SK-N-SH (cell line): Measurements from ENCODE around the gene ALPL. TPM values are rescaled to one million over a fixed set of nuclear protein-coding genes. Genes with fewer than 3 reads are reported as not detected.

ENCODE experiments used
- CTCF ChIA-PET: fragments of 300-600, 350-600 bp; formaldehyde crosslinking; extraction: SDS; loops from one replicate; lab custom pipeline; 2021; lab: Yijun Ruan, JAX
- POLR2A ChIA-PET: fragments of 350-600 bp; sonication (Branson Sonifier 250); formaldehyde crosslinking; extraction: SDS; loops from one replicate; lab custom pipeline; 2020; ENCODE audit warnings: antibody characterized with exemption, inconsistent platforms; lab: Yijun Ruan, JAX
- DNase-seq: peaks from one replicate; pipeline ENCODE4 v3.0.0; 2012
- H2AFZ ChIP-seq: fragments of 200-600 bp; sonication (generic); 2 replicates; pipeline ENCODE4 v1.8.1; 2016; ENCODE audit warnings: antibody characterized with exemption, mild to moderate bottlenecking, low read depth
- H3F3A ChIP-seq: fragments of 200-600 bp; sonication (generic); replicated peaks from 2 replicates; pipeline ENCODE3; 2016; ENCODE audit warnings: antibody characterized with exemption, mild to moderate bottlenecking; ENCODE audit not compliant: insufficient read depth
- H3K27ac ChIP-seq, 2 experiments: fragments of 200-500 bp in 1 of 2; fragments of 200-600 bp in 1 of 2; sonication (Bioruptor generic) in 1 of 2; sonication (generic), shearing (Covaris generic) in 1 of 2; 2 replicates each; pipeline versions ENCODE4 v1.5.1 to v1.6.1; 2014 to 2016; ENCODE audit warnings: low read depth in 2 of 2, inconsistent platforms in 1 of 2, low read length in 1 of 2, mild to moderate bottlenecking in 1 of 2, mixed read lengths in 1 of 2
- H3K27me3 ChIP-seq: fragments of 200-600 bp; sonication (generic), shearing (Covaris generic); 2 replicates; pipeline ENCODE4 v1.6.1; 2016; ENCODE audit warnings: mixed run types; ENCODE audit not compliant: insufficient read depth
- H3K36me3 ChIP-seq, 2 experiments: fragments of 200-500 bp in 1 of 2; fragments of 200-600 bp in 1 of 2; sonication (Bioruptor generic) in 1 of 2; sonication (generic) in 1 of 2; replicated peaks in 1 of 2; 2 replicates each; pipeline versions ENCODE3 to v1.5.1; 2014 to 2016; ENCODE audit warnings: low read length in 1 of 2, mild to moderate bottlenecking in 1 of 2; ENCODE audit not compliant: insufficient read depth in 2 of 2, control insufficient read depth in 1 of 2
- H3K4me1 ChIP-seq, 2 experiments: fragments of 200-500 bp in 1 of 2; fragments of 200-600 bp in 1 of 2; sonication (Bioruptor generic) in 1 of 2; sonication (generic), shearing (Covaris generic) in 1 of 2; 2 replicates each; pipeline versions ENCODE4 v1.5.1 to v1.6.1; 2014 to 2016; ENCODE audit warnings: low read depth in 1 of 2, low read length in 1 of 2, mixed run types in 1 of 2; ENCODE audit not compliant: insufficient read depth in 2 of 2, control insufficient read depth in 1 of 2
- H3K4me2 ChIP-seq: fragments of 200-600 bp; sonication (generic), shearing (Covaris generic); 2 replicates; pipeline ENCODE4 v1.6.1; 2017; ENCODE audit warnings: mixed run types
- H3K4me3 ChIP-seq, 2 experiments: fragments of 200-500 bp in 1 of 2; fragments of 200-600 bp in 1 of 2; sonication (Bioruptor generic) in 1 of 2; sonication (generic), shearing (Covaris generic) in 1 of 2; 2 replicates each; pipeline versions ENCODE4 v1.5.1 to v1.8.1; 2014 to 2016; ENCODE audit warnings: low read depth in 2 of 2, inconsistent platforms in 1 of 2, low read length in 1 of 2, mild to moderate bottlenecking in 1 of 2, mixed read lengths in 1 of 2, moderate library complexity in 1 of 2
- H3K79me2 ChIP-seq: fragments of 200-600 bp; sonication (generic); 2 replicates; pipeline ENCODE4 v1.8.1; 2017; ENCODE audit warnings: mild to moderate bottlenecking; ENCODE audit not compliant: insufficient read depth
- H3K9ac ChIP-seq: fragments of 200-600 bp; sonication (generic); 2 replicates; pipeline ENCODE4 v1.6.1; 2017; ENCODE audit warnings: mixed run types
- H3K9me2 ChIP-seq: fragments of 200-600 bp; sonication (generic); 2 replicates; pipeline ENCODE4 v1.6.1; 2017; ENCODE audit warnings: mixed run types
- H3K9me3 ChIP-seq: fragments of 200-600 bp; sonication (generic); 2 replicates; pipeline ENCODE4 v1.6.1; 2017; ENCODE audit warnings: mixed run types, mild to moderate bottlenecking, moderate library complexity
- H4K20me1 ChIP-seq: fragments of 200-600 bp; sonication (generic); 2 replicates; pipeline ENCODE4 v1.6.1; 2017; ENCODE audit warnings: mild to moderate bottlenecking, mixed run types; ENCODE audit not compliant: insufficient read depth
- CHD2 ChIP-seq: fragments of 150-350 bp; IDR thresholded peaks from 2 replicates; pipeline ENCODE4 v1.6.1; 2018; ENCODE audit warnings: low read length; ENCODE audit not compliant: partially characterized antibody
- ELF1 ChIP-seq: IDR thresholded peaks from 2 replicates; pipeline ENCODE4 v1.4.0; 2012
- EZH2phosphoT487 ChIP-seq: fragments of 200-600 bp; sonication (generic); IDR thresholded peaks from 2 replicates; pipeline ENCODE4 v1.6.1; 2017; ENCODE audit warnings: low read depth, mixed run types, mild to moderate bottlenecking, antibody characterized with exemption, moderate library complexity, borderline replicate concordance
- FOSL2 ChIP-seq: IDR thresholded peaks from 2 replicates; pipeline ENCODE4 v1.4.0; 2012; ENCODE audit warnings: low read depth, mild to moderate bottlenecking, moderate library complexity, borderline replicate concordance
- FOXJ3 ChIP-seq: sonication (generic); formaldehyde crosslinking; IDR thresholded peaks from 2 replicates; pipeline ENCODE4 v1.5.1; 2020; ENCODE audit warnings: mild to moderate bottlenecking, missing genetic modification reagents
- FOXM1 ChIP-seq: IDR thresholded peaks from 2 replicates; pipeline ENCODE4 v1.4.0; 2012; ENCODE audit warnings: low read depth, mild to moderate bottlenecking
- GATA2 ChIP-seq: sonication (generic); formaldehyde crosslinking; IDR thresholded peaks from 2 replicates; pipeline ENCODE4 v1.5.0; 2020; ENCODE audit warnings: mild to moderate bottlenecking, missing genetic modification reagents
- JUND ChIP-seq: IDR thresholded peaks from 2 replicates; pipeline ENCODE4 v1.4.0; 2012
- MEF2A ChIP-seq: IDR thresholded peaks from 2 replicates; pipeline ENCODE4 v1.4.0; 2012; ENCODE audit warnings: low read depth, borderline replicate concordance
- NFIC ChIP-seq: IDR thresholded peaks from 2 replicates; pipeline ENCODE4 v1.4.0; 2012; ENCODE audit warnings: borderline replicate concordance
- NRF1 ChIP-seq: IDR thresholded peaks from 2 replicates; pipeline ENCODE4 v1.6.1; 2012; ENCODE audit warnings: low read depth, mild to moderate bottlenecking, low read length
- POLR2AphosphoS5 ChIP-seq: IDR thresholded peaks from 2 replicates; pipeline ENCODE4 v1.6.1; 2012; ENCODE audit warnings: low read depth, low read length
- RXRA ChIP-seq: IDR thresholded peaks from 2 replicates; pipeline ENCODE4 v1.4.0; 2012; ENCODE audit warnings: low read depth, mild to moderate bottlenecking, borderline replicate concordance
- SIN3A ChIP-seq: IDR thresholded peaks from 2 replicates; pipeline ENCODE4 v1.6.1; 2012; ENCODE audit warnings: low read depth, mild to moderate bottlenecking, low read length, moderate library complexity, borderline replicate concordance
- TAF1 ChIP-seq: IDR thresholded peaks from 2 replicates; pipeline ENCODE4 v1.6.1; 2012; ENCODE audit warnings: low read depth, mild to moderate bottlenecking, low read length, moderate library complexity, borderline replicate concordance
- TEAD4 ChIP-seq: IDR thresholded peaks from 2 replicates; pipeline ENCODE4 v1.4.0; 2012; ENCODE audit warnings: mild to moderate bottlenecking, borderline replicate concordance; ENCODE audit not compliant: insufficient read depth
- WGBS: methylation state at CpG from one replicate; pipeline ENCODE4 v1.1.6; 2017; ENCODE audit warnings: low lambda C conversion rate; 5-methylcytosine and 5-hydroxymethylcytosine counted together
- polyA plus RNA-seq, 3 experiments: library from polyadenylated mRNA; depleted of rRNA; stranded (reverse); fragments of >200 nt; gene quantifications; 2 replicates each; pipeline ENCODE4 v1.2.3, GENCODE V29; 2012

The ALPL gene
- polyA plus RNA-seq, 1 of the 3 experiments (the other 2 are of a cell fraction) = 0.69 TPM

- H3K9ac ChIP-seq = no peak overlapping the region
- no peaks in the 10 kb centered on the region for H3K9me3 ChIP-seq
- no peaks in the 10 kb centered on the region for H3K9me2 ChIP-seq
- no peaks in the 10 kb centered on the region for H3K27me3 ChIP-seq
- no peak overlapping the region for H3K4me2 ChIP-seq
- TF ChIP-seq NRF1 (no peak), MEF2A (no peak), CHD2 (no peak), FOSL2 (no peak), NFIC (no peak), FOXM1 (no peak), POLR2AphosphoS5 (no peak), FOXJ3 (CRISPR knock-in tag) (no peak), RXRA (no peak), EZH2phosphoT487 (no peak), SIN3A (no peak), TEAD4 (no peak), ELF1 (no peak), GATA2 (no peak), TAF1 (no peak), JUND (no peak)
- no peaks in the 10 kb centered on the region for H4K20me1 ChIP-seq
- ChIA-PET POLR2A (no interaction called here), CTCF (no interaction called here)
- H3K36me3 ChIP-seq = no peaks in the 10 kb centered on the region
- no peaks in the 10 kb centered on the region for H3K79me2 ChIP-seq
- H3K27ac ChIP-seq = no peak overlapping the region
- DNase-seq = no peak
- no peaks in the 10 kb centered on the region for H3F3A ChIP-seq
- peaks cover 0 to 59% of the 10 kb centered on the region in 2 experiments; a peak in 2 of 4 replicates for H3K4me1 ChIP-seq
- WGBS = 70% methylated on average over 9 of the region's 11 CpGs
- H2AFZ ChIP-seq = no peak overlapping the region
- H3K4me3 ChIP-seq = no peak overlapping the region
Observed at GRCh38 chr1:21626921-21627339, 117.7 kb downstream of the ALPL start.

Other genes with a start within 250 kb of the ALPL start
- gene ECE1, start 219.0 kb upstream of the ALPL start, polyA plus RNA-seq (2012; rRNA removed) = 62.3 and 96.6 TPM in 2 replicates
- gene NBPF3, start 69.3 kb upstream of the ALPL start, polyA plus RNA-seq (2012; rRNA removed) = 6.4 and 8.7 TPM in 2 replicates
- 0.78 and 0.99 TPM in 2 replicates for gene RAP1GAP, start 159.9 kb downstream of the ALPL start, polyA plus RNA-seq (2012; rRNA removed)